AG09309 (cell line): ENCODE measurements around the gene OMA1.
A peak's percentile ranks its signal among the peaks of the same experiment; 100 is the strongest.

Source experiments
- DNase-seq: peaks from one replicate; pipeline ENCODE4 v3.0.0-alpha.2; 2010; ENCODE audit warnings: low read depth
- H3K4me3 ChIP-seq: 2 replicates; pipeline ENCODE4 v1.5.1; 2011; ENCODE audit warnings: mild to moderate bottlenecking, low read depth, low read length, moderate library complexity; ENCODE audit not compliant: control insufficient read depth
- CTCF ChIP-seq: IDR thresholded peaks from 2 replicates; pipeline ENCODE4 v1.5.1; 2011; ENCODE audit warnings: mild to moderate bottlenecking, low read depth, low read length, inconsistent platforms; ENCODE audit not compliant: insufficient read depth, control insufficient read depth; ENCODE audit errors: missing control alignments

OMA1 gene

DNA sequence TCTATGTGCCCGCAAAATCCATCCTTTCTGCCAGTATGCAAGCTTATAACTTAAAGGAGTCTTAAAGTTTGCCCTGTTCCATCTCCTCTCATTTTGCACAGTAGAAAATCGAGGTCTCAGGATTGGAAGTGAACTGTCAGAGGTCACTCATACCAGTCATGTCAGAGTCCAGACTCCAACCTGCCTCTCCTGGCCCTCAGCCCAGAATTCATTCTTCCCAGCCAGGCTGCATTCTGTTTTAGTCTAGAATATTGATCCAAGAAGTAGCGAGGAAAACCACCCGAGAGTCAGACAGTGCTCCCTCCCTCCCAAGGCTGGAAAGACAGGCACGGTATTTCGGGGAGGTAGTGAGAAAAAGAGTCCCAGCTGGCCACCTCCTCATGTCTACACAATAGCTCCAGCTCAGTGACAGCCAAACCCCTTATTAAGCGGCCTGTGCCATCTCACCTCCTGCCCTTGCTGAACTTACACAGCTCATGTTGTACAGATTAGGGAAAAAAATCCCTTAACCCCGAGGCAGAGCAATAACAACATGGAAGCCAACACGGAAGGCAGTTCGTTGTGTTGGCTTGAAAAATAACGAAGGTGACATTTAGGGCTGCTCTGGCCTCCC is 89.4 kb downstream of the OMA1 start:
- no peak overlapping the region for H3K4me3 ChIP-seq
- no peak for TF ChIP-seq CTCF
- DNase-seq: no peak

DNA sequence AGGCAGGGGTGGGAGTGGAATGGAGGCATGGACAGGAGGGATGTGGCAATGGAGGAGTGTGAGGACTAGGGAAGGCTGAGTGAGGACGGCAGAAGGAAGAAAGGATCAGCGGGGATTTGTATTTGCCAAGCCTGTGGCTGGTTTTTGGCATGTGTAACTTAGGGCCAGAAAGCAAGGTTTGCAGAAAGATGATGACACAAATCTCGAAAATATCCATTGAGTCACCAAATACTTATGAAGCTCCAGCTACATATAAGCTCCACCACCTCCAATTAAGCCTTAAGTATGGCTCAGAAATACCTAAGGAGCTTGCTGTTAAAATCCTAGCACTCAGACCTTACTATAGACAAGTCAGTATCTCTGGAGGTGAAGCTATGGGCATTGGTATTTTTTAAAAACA is 90.1 kb downstream of the OMA1 start:
- H3K4me3 ChIP-seq: no peak overlapping the region
- TF ChIP-seq CTCF: no peak
- peak; percentile 83 for DNase-seq

GRCh38 chr1:58454807-58455206 is 91.7 kb downstream of the OMA1 start:
- DNase-seq: no peak
- TF ChIP-seq CTCF: no peak
- H3K4me3 ChIP-seq: no peak overlapping the region

DNA sequence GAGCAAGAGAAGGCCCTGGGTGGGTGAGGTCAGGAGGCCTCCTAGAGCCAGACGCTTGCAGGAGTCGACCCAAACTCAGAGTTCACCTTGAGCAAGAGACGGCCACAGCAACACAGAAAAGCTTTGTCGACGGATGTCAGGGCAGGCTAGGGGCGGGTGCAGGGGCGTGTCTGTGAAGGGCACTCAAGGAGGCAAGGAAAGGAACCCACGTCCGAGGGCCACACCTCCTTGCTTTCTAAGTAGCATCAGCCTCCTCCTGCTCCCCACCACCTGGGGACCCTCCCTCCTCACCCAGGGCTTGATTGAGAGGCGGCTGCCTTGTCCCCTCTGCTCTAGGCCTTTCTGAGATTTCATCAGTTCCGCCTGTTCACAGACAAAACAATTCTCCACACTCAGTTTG is 92.1 kb downstream of the OMA1 start:
- no peak overlapping the region for H3K4me3 ChIP-seq
- no peak for DNase-seq
- no peak for TF ChIP-seq CTCF

DNA sequence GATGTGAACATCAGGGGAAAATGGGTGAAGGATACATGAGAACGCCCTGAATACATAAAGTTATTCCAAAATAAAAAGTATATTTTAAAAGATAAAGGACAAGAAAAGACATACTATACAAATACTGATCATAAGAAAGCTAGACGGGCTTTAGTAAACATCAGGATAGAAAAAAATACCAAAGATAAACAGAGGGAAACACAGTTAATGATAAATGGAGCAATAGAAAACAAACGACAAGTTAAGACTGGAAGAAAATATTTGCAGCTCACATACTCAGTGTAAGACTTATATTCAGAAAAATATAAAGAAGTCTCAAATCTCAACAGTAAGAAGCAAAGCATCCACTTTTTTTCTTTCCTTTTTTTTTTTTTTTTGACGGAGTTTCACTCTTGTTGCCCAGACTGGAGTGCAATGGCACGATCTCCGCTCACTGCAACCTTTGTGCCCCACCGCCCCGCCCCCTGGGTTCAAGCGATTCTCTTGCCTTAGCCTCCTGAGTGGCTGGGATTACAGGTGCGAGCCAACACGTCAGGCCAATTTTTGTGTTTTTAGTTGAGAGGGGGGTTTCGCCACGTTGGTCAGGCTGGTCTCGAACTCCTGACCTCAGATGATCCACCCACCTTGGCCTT is 94.8 kb downstream of the OMA1 start:
- no peak overlapping the region for H3K4me3 ChIP-seq
- no peak for TF ChIP-seq CTCF
- DNase-seq: no peak

GRCh38 chr1:58447886-58448285 is 98.6 kb downstream of the OMA1 start:
- no peak overlapping the region for H3K4me3 ChIP-seq
- TF ChIP-seq CTCF: no peak
- DNase-seq: peak; percentile 48
